Keratinocyte (primary cell): Measurements from ENCODE around the gene ASNSD1.
"Not testable (repeated sequence)": the region's sequence is repeated elsewhere in the genome, so short reads cannot be mapped to it uniquely, and the experiment has no call there.

Source experiments
- EZH2 ChIP-seq: IDR thresholded peaks from one replicate; pipeline ENCODE4 v1.6.1; 2012; ENCODE audit warnings: inconsistent platforms, mild to moderate bottlenecking, low read length, moderate library complexity
- TF ChIP-seq, protein P1 (sequence below), 3 experiments: IDR thresholded peaks in 1 of 3; conservative IDR thresholded peaks in 1 of 3; optimal IDR thresholded peaks in 1 of 3; 2 replicates in 2 of 3; 3 replicates in 1 of 3; pipeline versions ENCODE3 to v1.5.1; 2011; ENCODE audit warnings: low read length in 3 of 3, mild to moderate bottlenecking in 3 of 3, moderate library complexity in 2 of 3, control low read depth in 1 of 3, inconsistent platforms in 1 of 3; ENCODE audit not compliant: insufficient read depth in 2 of 3; ENCODE audit errors: extremely low read depth in 1 of 3

- TF ChIP-seq EZH2, result not testable (repeated sequence)
- TF ChIP-seq, protein P1, sequence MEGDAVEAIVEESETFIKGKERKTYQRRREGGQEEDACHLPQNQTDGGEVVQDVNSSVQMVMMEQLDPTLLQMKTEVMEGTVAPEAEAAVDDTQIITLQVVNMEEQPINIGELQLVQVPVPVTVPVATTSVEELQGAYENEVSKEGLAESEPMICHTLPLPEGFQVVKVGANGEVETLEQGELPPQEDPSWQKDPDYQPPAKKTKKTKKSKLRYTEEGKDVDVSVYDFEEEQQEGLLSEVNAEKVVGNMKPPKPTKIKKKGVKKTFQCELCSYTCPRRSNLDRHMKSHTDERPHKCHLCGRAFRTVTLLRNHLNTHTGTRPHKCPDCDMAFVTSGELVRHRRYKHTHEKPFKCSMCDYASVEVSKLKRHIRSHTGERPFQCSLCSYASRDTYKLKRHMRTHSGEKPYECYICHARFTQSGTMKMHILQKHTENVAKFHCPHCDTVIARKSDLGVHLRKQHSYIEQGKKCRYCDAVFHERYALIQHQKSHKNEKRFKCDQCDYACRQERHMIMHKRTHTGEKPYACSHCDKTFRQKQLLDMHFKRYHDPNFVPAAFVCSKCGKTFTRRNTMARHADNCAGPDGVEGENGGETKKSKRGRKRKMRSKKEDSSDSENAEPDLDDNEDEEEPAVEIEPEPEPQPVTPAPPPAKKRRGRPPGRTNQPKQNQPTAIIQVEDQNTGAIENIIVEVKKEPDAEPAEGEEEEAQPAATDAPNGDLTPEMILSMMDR (optimal IDR thresholded peaks at IDR 0.05 in 1 of 3, IDR thresholded peaks at IDR 0.05 in 1 of 3, conservative IDR thresholded peaks at IDR 0.05 in 1 of 3; ENCODE audit: extremely low read depth in 1 of 3, insufficient read depth in 2 of 3, low read length in 3 of 3), result not testable (repeated sequence)
Measured at GRCh38 chr2:189653464-189653863, 7.8 kb upstream of the ASNSD1 start.
